Measurements from ENCODE around the gene TCN2.

- no peak for TF ChIP-seq EP300 (IDR thresholded peaks at IDR 0.05)
- TF ChIP-seq, protein P1, sequence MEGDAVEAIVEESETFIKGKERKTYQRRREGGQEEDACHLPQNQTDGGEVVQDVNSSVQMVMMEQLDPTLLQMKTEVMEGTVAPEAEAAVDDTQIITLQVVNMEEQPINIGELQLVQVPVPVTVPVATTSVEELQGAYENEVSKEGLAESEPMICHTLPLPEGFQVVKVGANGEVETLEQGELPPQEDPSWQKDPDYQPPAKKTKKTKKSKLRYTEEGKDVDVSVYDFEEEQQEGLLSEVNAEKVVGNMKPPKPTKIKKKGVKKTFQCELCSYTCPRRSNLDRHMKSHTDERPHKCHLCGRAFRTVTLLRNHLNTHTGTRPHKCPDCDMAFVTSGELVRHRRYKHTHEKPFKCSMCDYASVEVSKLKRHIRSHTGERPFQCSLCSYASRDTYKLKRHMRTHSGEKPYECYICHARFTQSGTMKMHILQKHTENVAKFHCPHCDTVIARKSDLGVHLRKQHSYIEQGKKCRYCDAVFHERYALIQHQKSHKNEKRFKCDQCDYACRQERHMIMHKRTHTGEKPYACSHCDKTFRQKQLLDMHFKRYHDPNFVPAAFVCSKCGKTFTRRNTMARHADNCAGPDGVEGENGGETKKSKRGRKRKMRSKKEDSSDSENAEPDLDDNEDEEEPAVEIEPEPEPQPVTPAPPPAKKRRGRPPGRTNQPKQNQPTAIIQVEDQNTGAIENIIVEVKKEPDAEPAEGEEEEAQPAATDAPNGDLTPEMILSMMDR (IDR thresholded peaks at IDR 0.05), result no peak
- no peak for TF ChIP-seq POLR2A (IDR thresholded peaks at IDR 0.05; ENCODE audit: low read depth)
These were observed 40.6 kb downstream of the TCN2 start for GRCh38 chr22:30647536-30647935.

All from esophagus muscularis mucosa (tissue), 4 donors.